Suprapubic skin (tissue), 4 donors: Measurements from ENCODE around the gene GALNT2.

ENCODE experiments used
- EP300 ChIP-seq: sonication (generic); formaldehyde crosslinking; IDR thresholded peaks from one replicate; pipeline ENCODE4 v1.6.1; 2017; ENCODE audit warnings: antibody characterized with exemption
- POLR2A ChIP-seq, 2 donors: fragments of 450-650 bp; IDR thresholded peaks; one replicate each; pipeline ENCODE4 v1.6.1; 2017; ENCODE audit warnings: antibody characterized with exemption in 2 of 2, mild to moderate bottlenecking in 2 of 2, moderate library complexity in 2 of 2
- POLR2AphosphoS5 ChIP-seq, 3 donors: sonication (generic); formaldehyde crosslinking; IDR thresholded peaks; one replicate each; pipeline ENCODE4 v1.6.1; 2017; ENCODE audit warnings: antibody characterized with exemption in 3 of 3
- TF ChIP-seq, protein P1 (sequence below), 2 donors: fragments of 200-600 bp in 1 of 2; fragments of 450-650 bp in 1 of 2; sonication (generic) in 1 of 2; IDR thresholded peaks; one replicate each; pipeline ENCODE4 v1.5.1; 2016 to 2019; ENCODE audit warnings: antibody characterized with exemption in 2 of 2, mild to moderate bottlenecking in 1 of 2, moderate library complexity in 1 of 2

DNA sequence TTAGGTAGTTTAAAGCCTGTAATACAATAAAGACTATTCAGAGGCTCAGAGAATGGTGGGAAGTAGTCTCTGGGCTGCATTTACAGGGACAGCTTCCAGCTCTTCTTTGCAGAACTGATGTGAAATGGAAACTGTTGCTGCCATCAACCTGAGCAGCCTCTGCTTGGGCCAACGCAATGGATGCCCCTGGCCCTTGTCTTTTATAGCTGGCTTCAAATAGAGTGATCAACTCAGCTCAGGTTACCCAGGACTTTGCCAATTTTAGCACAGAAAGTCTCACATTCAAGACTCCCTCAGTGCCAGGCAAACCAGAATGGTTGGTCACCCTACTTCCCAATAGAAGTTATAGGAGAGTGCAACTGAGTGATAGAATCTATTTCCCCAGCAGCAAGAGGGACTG is 18.1 kb upstream of the GALNT2 start:
- TF ChIP-seq, protein P1, sequence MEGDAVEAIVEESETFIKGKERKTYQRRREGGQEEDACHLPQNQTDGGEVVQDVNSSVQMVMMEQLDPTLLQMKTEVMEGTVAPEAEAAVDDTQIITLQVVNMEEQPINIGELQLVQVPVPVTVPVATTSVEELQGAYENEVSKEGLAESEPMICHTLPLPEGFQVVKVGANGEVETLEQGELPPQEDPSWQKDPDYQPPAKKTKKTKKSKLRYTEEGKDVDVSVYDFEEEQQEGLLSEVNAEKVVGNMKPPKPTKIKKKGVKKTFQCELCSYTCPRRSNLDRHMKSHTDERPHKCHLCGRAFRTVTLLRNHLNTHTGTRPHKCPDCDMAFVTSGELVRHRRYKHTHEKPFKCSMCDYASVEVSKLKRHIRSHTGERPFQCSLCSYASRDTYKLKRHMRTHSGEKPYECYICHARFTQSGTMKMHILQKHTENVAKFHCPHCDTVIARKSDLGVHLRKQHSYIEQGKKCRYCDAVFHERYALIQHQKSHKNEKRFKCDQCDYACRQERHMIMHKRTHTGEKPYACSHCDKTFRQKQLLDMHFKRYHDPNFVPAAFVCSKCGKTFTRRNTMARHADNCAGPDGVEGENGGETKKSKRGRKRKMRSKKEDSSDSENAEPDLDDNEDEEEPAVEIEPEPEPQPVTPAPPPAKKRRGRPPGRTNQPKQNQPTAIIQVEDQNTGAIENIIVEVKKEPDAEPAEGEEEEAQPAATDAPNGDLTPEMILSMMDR (IDR thresholded peaks at IDR 0.05): no peak
- TF ChIP-seq POLR2AphosphoS5 (IDR thresholded peaks at IDR 0.05): no peak
- TF ChIP-seq POLR2A (IDR thresholded peaks at IDR 0.05): no peak
- TF ChIP-seq EP300: no peak
